ENCODE measurements around the gene GPSM1.
A peak's percentile ranks its signal among the peaks of the same experiment; 100 is the strongest.

Gene GPSM1

GRCh38 chr9:136381966-136382513 lies 54.7 kb downstream of the GPSM1 start:
- H3K27ac ChIP-seq (replicated peaks), result no peak overlapping the region
- no peaks in the 10 kb centered on the region for H3K27me3 ChIP-seq (ENCODE audit: insufficient read depth, poor library complexity, severe bottlenecking)
- DNase-seq (ENCODE audit: low read depth in 1 of 2, low spot score in 1 of 2), result no peak
- H3K4me3 ChIP-seq (replicated peaks; ENCODE audit: insufficient read depth, low read length), result no peak overlapping the region
- no peak for TF ChIP-seq GABPA (IDR thresholded peaks at IDR 0.05; ENCODE audit: low read depth)
- TF ChIP-seq SPI1 (IDR thresholded peaks at IDR 0.05; ENCODE audit: borderline replicate concordance, low read depth), result no peak
- TF ChIP-seq, protein P1, sequence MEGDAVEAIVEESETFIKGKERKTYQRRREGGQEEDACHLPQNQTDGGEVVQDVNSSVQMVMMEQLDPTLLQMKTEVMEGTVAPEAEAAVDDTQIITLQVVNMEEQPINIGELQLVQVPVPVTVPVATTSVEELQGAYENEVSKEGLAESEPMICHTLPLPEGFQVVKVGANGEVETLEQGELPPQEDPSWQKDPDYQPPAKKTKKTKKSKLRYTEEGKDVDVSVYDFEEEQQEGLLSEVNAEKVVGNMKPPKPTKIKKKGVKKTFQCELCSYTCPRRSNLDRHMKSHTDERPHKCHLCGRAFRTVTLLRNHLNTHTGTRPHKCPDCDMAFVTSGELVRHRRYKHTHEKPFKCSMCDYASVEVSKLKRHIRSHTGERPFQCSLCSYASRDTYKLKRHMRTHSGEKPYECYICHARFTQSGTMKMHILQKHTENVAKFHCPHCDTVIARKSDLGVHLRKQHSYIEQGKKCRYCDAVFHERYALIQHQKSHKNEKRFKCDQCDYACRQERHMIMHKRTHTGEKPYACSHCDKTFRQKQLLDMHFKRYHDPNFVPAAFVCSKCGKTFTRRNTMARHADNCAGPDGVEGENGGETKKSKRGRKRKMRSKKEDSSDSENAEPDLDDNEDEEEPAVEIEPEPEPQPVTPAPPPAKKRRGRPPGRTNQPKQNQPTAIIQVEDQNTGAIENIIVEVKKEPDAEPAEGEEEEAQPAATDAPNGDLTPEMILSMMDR (IDR thresholded peaks at IDR 0.05; ENCODE audit: insufficient read depth, low read length), result no peak
- no peak for TF ChIP-seq POLR2AphosphoS5 (IDR thresholded peaks at IDR 0.05; ENCODE audit: low read depth)
- TF ChIP-seq, protein P2, sequence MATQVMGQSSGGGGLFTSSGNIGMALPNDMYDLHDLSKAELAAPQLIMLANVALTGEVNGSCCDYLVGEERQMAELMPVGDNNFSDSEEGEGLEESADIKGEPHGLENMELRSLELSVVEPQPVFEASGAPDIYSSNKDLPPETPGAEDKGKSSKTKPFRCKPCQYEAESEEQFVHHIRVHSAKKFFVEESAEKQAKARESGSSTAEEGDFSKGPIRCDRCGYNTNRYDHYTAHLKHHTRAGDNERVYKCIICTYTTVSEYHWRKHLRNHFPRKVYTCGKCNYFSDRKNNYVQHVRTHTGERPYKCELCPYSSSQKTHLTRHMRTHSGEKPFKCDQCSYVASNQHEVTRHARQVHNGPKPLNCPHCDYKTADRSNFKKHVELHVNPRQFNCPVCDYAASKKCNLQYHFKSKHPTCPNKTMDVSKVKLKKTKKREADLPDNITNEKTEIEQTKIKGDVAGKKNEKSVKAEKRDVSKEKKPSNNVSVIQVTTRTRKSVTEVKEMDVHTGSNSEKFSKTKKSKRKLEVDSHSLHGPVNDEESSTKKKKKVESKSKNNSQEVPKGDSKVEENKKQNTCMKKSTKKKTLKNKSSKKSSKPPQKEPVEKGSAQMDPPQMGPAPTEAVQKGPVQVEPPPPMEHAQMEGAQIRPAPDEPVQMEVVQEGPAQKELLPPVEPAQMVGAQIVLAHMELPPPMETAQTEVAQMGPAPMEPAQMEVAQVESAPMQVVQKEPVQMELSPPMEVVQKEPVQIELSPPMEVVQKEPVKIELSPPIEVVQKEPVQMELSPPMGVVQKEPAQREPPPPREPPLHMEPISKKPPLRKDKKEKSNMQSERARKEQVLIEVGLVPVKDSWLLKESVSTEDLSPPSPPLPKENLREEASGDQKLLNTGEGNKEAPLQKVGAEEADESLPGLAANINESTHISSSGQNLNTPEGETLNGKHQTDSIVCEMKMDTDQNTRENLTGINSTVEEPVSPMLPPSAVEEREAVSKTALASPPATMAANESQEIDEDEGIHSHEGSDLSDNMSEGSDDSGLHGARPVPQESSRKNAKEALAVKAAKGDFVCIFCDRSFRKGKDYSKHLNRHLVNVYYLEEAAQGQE (IDR thresholded peaks at IDR 0.05; ENCODE audit: insufficient replicate concordance, low read depth), result no peak

DNA sequence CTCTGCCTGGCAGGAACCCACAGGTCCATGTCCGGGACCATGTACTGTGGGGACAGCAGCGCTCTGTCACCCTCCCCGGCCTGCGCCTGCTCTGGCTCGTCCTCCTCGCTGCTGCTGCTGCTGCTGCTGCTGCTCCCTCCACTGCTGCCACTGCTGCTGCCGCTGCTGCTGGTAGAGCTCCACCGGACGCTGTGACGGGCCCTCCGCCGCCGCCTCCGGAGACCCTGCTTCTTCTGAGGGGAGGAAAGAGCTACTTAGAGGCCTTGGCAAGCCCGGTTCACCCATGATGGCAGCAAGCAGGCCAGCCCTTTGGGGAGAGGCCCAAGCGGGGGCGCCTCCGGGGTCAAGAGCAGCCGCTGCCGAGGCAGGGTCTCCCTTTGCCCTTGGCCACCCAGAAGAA lies 56.1 kb downstream of the GPSM1 start:
- no peak for TF ChIP-seq SPI1 (IDR thresholded peaks at IDR 0.05; ENCODE audit: borderline replicate concordance, low read depth)
- TF ChIP-seq, protein P1 (IDR thresholded peaks at IDR 0.05; ENCODE audit: insufficient read depth, low read length), result no peak
- no peak for TF ChIP-seq POLR2AphosphoS5 (IDR thresholded peaks at IDR 0.05; ENCODE audit: low read depth)
- no peak for TF ChIP-seq GABPA (IDR thresholded peaks at IDR 0.05; ENCODE audit: low read depth)
- TF ChIP-seq, protein P2 (IDR thresholded peaks at IDR 0.05; ENCODE audit: insufficient replicate concordance, low read depth), result no peak
- H3K27ac ChIP-seq (replicated peaks), result no peak overlapping the region
- H3K4me3 ChIP-seq (replicated peaks; ENCODE audit: insufficient read depth, low read length), result no peak overlapping the region
- no peak for DNase-seq (ENCODE audit: low read depth in 1 of 2, low spot score in 1 of 2)
- no peaks in the 10 kb centered on the region for H3K27me3 ChIP-seq (ENCODE audit: insufficient read depth, poor library complexity, severe bottlenecking)

DNA sequence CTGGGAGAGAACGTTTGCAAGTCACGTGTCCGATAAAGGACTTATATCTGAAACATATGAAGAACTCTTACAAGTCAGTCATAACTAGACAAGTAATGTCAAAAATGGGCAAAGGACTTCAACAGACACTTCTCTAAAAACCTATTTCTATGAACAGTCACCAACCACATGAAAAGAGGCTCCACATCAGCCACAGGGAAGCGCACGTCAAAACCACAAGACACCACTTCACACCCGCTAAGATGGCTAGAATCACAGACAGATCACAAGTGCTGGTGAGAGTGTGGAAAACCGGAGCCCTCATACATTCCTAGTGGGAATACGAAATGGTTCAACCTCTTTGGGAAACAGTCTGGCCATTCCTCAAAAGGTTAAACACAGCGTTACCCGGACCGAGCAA lies 57.7 kb downstream of the GPSM1 start:
- H3K4me3 ChIP-seq (replicated peaks; ENCODE audit: insufficient read depth, low read length), result no peak overlapping the region
- peak overlapping the region; percentile 17; the same call in 1 of the 2 replicates for H3K27ac ChIP-seq (replicated peaks)
- TF ChIP-seq, protein P2 (IDR thresholded peaks at IDR 0.05; ENCODE audit: insufficient replicate concordance, low read depth), result no peak
- TF ChIP-seq POLR2AphosphoS5 (IDR thresholded peaks at IDR 0.05; ENCODE audit: low read depth) (0 out of 2 replicates have a peak, but pooled peaks have one; percentile 32), SPI1 (IDR thresholded peaks at IDR 0.05; ENCODE audit: borderline replicate concordance, low read depth) (peak; percentile 60; the same call in 1 of the 2 replicates)
- peak in 1 of 2 experiments; percentile 67 for DNase-seq (ENCODE audit: low read depth in 1 of 2, low spot score in 1 of 2)
- H3K27me3 ChIP-seq (ENCODE audit: insufficient read depth, poor library complexity, severe bottlenecking), result no peaks in the 10 kb centered on the region

Data from HL-60 (cell line).